GM04503 (cell line): ENCODE data around the gene CERS1.
"Not testable (repeated sequence)": the region's sequence is repeated elsewhere in the genome, so short reads cannot be mapped to it uniquely, and the experiment has no call there.

Source experiments
- DNase-seq: peaks from one replicate; pipeline ENCODE4 v3.0.0-alpha.2; 2012; ENCODE audit warnings: low read depth

CERS1 gene

GRCh38 chr19:18919086-18919899, 23.3 kb upstream of the CERS1 start, which contains the start of the genes COPE and DDX49:
Gene COPE (minus strand): TSS chr19:18919387. CDS start chr19:18919348, 39 bp downstream.
Gene DDX49 (plus strand): TSS chr19:18919715. CDS start chr19:18919742, 27 bp downstream.
- peak; percentile 99 for DNase-seq

- DNase-seq = not testable (repeated sequence)
Observed at GRCh38 chr19:18917593-18917992, 21.6 kb upstream of the CERS1 start.

- DNase-seq = no peak
Observed at GRCh38 chr19:18915639-18916038, 19.7 kb upstream of the CERS1 start.

GRCh38 chr19:18913466-18913865, 17.5 kb upstream of the CERS1 start:
- DNase-seq = no peak

- DNase-seq = no peak
Observed at GRCh38 chr19:18912933-18913332, 17.0 kb upstream of the CERS1 start.

- DNase-seq = no peak
Observed at GRCh38 chr19:18910801-18911436, 15.0 kb upstream of the CERS1 start.

GRCh38 chr19:18910010-18910409, 14.1 kb upstream of the CERS1 start:
- no peak for DNase-seq

- no peak for DNase-seq
Observed at GRCh38 chr19:18908917-18909619, 13.1 kb upstream of the CERS1 start.

GRCh38 chr19:18906605-18907519, 10.9 kb upstream of the CERS1 start:
- no peak for DNase-seq

- DNase-seq = no peak
Observed at GRCh38 chr19:18905513-18906236, 9.7 kb upstream of the CERS1 start.

- no peak for DNase-seq
Observed at GRCh38 chr19:18905058-18905456, 9.1 kb upstream of the CERS1 start.

- DNase-seq = no peak
Observed at GRCh38 chr19:18904334-18905057, 8.5 kb upstream of the CERS1 start.

GRCh38 chr19:18903156-18904037, 7.4 kb upstream of the CERS1 start:
- no peak for DNase-seq

GRCh38 chr19:18902519-18902918, 6.6 kb upstream of the CERS1 start:
- DNase-seq = not testable (repeated sequence)

- DNase-seq = no peak
Observed at GRCh38 chr19:18901491-18901890, 5.5 kb upstream of the CERS1 start.

- no peak for DNase-seq
Observed at GRCh38 chr19:18900700-18901481, 4.9 kb upstream of the CERS1 start.

- DNase-seq = no peak
Observed at GRCh38 chr19:18899624-18900560, 3.9 kb upstream of the CERS1 start.
